Right renal cortex interstitium (tissue), 3 donors: ENCODE measurements around the gene NUDT14. TPM values are rescaled to one million over a fixed set of nuclear protein-coding genes. Genes with fewer than 3 reads are reported as not detected.

Experiments
- DNase-seq, 3 donors: peaks; one replicate each; pipeline ENCODE4 v3.0.0-alpha.2; 2013; ENCODE audit warnings: low read depth in 3 of 3, low spot score in 2 of 3
- polyA plus RNA-seq, 3 donors: library from polyadenylated mRNA; unstranded; fragments of 120-200 nt; gene quantifications; one replicate each; pipeline ENCODE4 v1.2.1, GENCODE V29; 2013; ENCODE audit not compliant: insufficient read length in 3 of 3

Gene NUDT14
- polyA plus RNA-seq, 3 donors, result 19.2 to 26.0 (median 21.0) TPM

- no peak for DNase-seq
Observed at GRCh38 chr14:105161964-105162668, 19.0 kb downstream of the NUDT14 start.

GRCh38 chr14:105161309-105161708 lies 19.8 kb downstream of the NUDT14 start:
- DNase-seq, result no peak

GRCh38 chr14:105160776-105161175 lies 20.3 kb downstream of the NUDT14 start:
- no peak for DNase-seq

- no peak for DNase-seq
Observed at GRCh38 chr14:105159344-105159743, 21.8 kb downstream of the NUDT14 start.

GRCh38 chr14:105158794-105159193 lies 22.3 kb downstream of the NUDT14 start:
- DNase-seq, result no peak

GRCh38 chr14:105157872-105158271 lies 23.2 kb downstream of the NUDT14 start:
- DNase-seq, result no peak

GRCh38 chr14:105156414-105157375 lies 24.4 kb downstream of the NUDT14 start:
- no peak for DNase-seq

- no peak for DNase-seq
Observed at GRCh38 chr14:105155681-105156413, 25.3 kb downstream of the NUDT14 start.

GRCh38 chr14:105155071-105155651 lies 26.0 kb downstream of the NUDT14 start:
- no peak for DNase-seq

- DNase-seq, result no peak
Observed at GRCh38 chr14:105154476-105154871, 26.6 kb downstream of the NUDT14 start.

GRCh38 chr14:105153739-105154475 lies 27.2 kb downstream of the NUDT14 start:
- DNase-seq, result no peak

- DNase-seq, result no peak
Observed at GRCh38 chr14:105153331-105153731, 27.8 kb downstream of the NUDT14 start.

- DNase-seq, result no peak
Observed at GRCh38 chr14:105152794-105153241, 28.3 kb downstream of the NUDT14 start.

- DNase-seq, result no peak
Observed at GRCh38 chr14:105151838-105152793, 29.0 kb downstream of the NUDT14 start.

- no peak for DNase-seq
Observed at GRCh38 chr14:105151084-105151837, 29.9 kb downstream of the NUDT14 start.

GRCh38 chr14:105150368-105151083 lies 30.6 kb downstream of the NUDT14 start:
- no peak for DNase-seq

GRCh38 chr14:105150026-105150367 lies 31.1 kb downstream of the NUDT14 start:
- no peak for DNase-seq
